Esophagus squamous epithelium (tissue), 5 donors: Measurements from ENCODE around the gene RAET1E. TPM values are rescaled to one million over a fixed set of nuclear protein-coding genes. Genes with fewer than 3 reads are reported as not detected.

ENCODE experiments used
- DNase-seq: peaks from one replicate; lab custom pipeline; 2025; lab: John Stamatoyannopoulos, UW
- H3K27ac ChIP-seq, 4 donors: fragments of 200-600 bp; sonication (generic); one replicate each; pipeline ENCODE4 v1.5.1; 2016 to 2019; ENCODE audit warnings: mild to moderate bottlenecking in 1 of 4
- H3K27me3 ChIP-seq, 4 donors: fragments of 200-600 bp; sonication (generic); 1 replicate in 3 of 4; 2 replicates in 1 of 4; pipeline versions ENCODE4 v1.5.1 to v1.6.0; 2017 to 2021; ENCODE audit warnings: antibody characterized with exemption in 1 of 4
- H3K36me3 ChIP-seq, 3 donors: fragments of 200-600 bp; sonication (generic); one replicate each; pipeline ENCODE4 v1.5.1; 2016 to 2019
- H3K4me1 ChIP-seq, 3 donors: fragments of 200-600 bp; sonication (generic); one replicate each; pipeline ENCODE4 v1.5.1; 2017 to 2019
- H3K4me3 ChIP-seq, 4 donors: fragments of 200-600 bp; sonication (generic); 1 replicate in 3 of 4; 2 replicates in 1 of 4; pipeline ENCODE4 v1.5.1; 2016 to 2019; ENCODE audit warnings: mild to moderate bottlenecking in 2 of 4, moderate library complexity in 1 of 4
- H3K9me3 ChIP-seq, 3 donors: fragments of 200-600 bp; sonication (generic); one replicate each; pipeline ENCODE4 v1.5.1; 2016 to 2019
- POLR2A ChIP-seq, 4 donors: fragments of 450-650 bp; IDR thresholded peaks; one replicate each; pipeline ENCODE4 v1.6.1; 2017; ENCODE audit warnings: antibody characterized with exemption in 4 of 4, mild to moderate bottlenecking in 4 of 4, moderate library complexity in 3 of 4
- WGBS, 2 donors: methylation state at CpG; one replicate each; pipeline ENCODE4 v1.1.5; 2018; 5-methylcytosine and 5-hydroxymethylcytosine counted together
- intact Hi-C: fragments of 100-400 bp; cut with DNase I; formaldehyde crosslinking; loops from one replicate; pipeline ENCODE4 v1.15.0; 2022
- total RNA-seq, 4 donors: library from RNA; depleted of rRNA; stranded (reverse); fragments of >200 nt; gene quantifications; one replicate each; pipeline ENCODE4 v1.1.0, GENCODE V29; 2016
- TF ChIP-seq, protein P1 (sequence below), 6 experiments: fragments of 450-650 bp in 4 of 6; fragments of 200-600 bp in 2 of 6; sonication (generic) in 2 of 6; IDR thresholded peaks; one replicate each; pipeline ENCODE4 v1.5.1; 2016 to 2019; ENCODE audit warnings: antibody characterized with exemption in 6 of 6, mild to moderate bottlenecking in 4 of 6, moderate library complexity in 4 of 6
- donor health status: DM: yes; HTN: yes; CAD: no.

RAET1E gene
- total RNA-seq, 4 donors from 2014 or later = 50.1 to 90.1 (median 67.9) TPM

DNA sequence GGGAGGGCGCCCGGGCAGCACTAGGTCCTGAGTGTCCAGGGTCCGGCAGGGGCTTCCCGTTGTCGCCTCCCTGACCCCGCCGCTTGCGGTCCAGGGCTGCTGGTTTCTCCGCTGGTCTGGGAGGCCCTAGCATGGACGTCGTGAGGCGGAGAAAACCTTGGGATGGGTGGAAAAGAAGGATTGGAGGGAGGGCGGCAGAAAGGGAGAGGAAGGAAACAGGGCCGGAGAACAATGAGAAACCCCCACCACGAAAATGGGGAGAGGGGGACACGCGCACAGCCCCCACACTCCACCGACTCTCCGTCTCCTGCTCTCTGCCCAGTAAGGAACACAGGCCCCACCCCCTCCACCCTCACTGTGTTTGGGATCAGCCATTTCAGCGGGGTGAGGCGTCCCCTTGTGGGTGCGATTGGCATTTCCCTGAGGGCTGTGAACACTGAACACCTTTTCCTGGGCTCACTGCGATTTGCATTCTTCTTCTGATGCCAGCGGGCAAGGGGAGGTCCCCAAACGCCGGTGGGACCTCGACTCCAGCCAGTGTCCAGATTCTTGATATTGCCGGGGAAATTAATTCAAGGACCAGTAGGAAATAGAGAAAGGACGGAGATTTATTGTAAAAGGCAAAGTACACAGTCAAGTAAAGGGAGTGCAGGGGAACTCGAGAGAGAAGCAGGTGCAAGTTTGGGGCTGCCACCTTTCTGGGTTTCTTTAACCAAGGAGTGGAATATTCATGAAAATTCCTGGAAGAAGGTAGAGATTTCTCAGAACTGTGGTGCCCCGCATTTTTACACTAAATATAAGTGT, 28.3 kb upstream of the RAET1E start:
- peak; percentile 24 for DNase-seq
- WGBS, 2 donors = 3 to 5% methylated on average over 14 to 15 of the region's 31 CpGs
- Histone ChIP-seq H3K9me3 (no peaks in the 10 kb centered on the region), H3K4me1 (peaks cover 16 to 46% (median 24%) of the 10 kb centered on the region in 3 donors), H3K36me3 (no peaks in the 10 kb centered on the region), H3K27me3 (peaks cover 0 to 52% (median 4%) of the 10 kb centered on the region in 4 donors), H3K27ac (peak overlapping the region; percentile 42 to 85 (median 79)), H3K4me3 (peak overlapping the region; percentile 48 to 65 (median 57))
- intact Hi-C loops = no loop called here
- TF ChIP-seq, protein P1, sequence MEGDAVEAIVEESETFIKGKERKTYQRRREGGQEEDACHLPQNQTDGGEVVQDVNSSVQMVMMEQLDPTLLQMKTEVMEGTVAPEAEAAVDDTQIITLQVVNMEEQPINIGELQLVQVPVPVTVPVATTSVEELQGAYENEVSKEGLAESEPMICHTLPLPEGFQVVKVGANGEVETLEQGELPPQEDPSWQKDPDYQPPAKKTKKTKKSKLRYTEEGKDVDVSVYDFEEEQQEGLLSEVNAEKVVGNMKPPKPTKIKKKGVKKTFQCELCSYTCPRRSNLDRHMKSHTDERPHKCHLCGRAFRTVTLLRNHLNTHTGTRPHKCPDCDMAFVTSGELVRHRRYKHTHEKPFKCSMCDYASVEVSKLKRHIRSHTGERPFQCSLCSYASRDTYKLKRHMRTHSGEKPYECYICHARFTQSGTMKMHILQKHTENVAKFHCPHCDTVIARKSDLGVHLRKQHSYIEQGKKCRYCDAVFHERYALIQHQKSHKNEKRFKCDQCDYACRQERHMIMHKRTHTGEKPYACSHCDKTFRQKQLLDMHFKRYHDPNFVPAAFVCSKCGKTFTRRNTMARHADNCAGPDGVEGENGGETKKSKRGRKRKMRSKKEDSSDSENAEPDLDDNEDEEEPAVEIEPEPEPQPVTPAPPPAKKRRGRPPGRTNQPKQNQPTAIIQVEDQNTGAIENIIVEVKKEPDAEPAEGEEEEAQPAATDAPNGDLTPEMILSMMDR (IDR thresholded peaks at IDR 0.05) = peak; percentile 83 to 99 (median 96)
- peak in 1 of 4 donors; percentile 17 for TF ChIP-seq POLR2A (IDR thresholded peaks at IDR 0.05)

DNA sequence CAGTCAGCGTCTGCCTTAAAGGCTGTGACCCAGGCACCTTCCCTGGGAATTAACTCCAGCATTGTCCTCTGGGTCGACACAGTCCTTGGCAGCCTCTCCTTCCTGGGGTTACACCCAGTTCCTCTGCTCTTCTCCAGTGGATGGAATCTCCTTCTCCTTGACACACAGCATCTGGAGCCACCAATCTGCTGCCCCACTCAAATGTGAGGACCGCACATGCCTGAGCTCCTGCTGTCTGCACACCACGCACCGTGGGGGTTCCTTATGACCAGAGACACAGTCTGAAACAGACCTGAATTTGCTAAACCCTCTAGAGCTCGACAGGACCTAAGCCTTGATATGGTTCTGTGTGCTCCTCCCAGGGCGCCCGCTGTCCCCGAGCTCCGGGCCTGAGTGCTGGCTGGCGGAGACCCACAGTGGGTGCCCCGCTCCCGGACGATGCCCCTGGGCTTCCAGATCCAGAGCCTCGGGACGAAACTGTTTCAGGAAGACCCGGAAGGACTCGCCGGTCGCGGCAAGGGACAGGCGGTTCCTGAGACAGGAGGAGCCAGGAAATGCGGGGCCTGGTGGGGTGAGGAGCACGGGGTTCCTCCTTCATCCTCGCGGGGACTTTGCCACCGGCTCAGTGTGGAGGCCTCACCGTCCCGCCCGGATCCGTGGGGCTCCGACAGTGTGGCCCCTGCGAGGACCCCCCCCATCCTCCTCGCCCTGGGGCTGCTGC, 27.5 kb upstream of the RAET1E start:
- intact Hi-C loops = no loop called here
- H3K27me3 ChIP-seq = peaks cover 0 to 44% (median 4%) of the 10 kb centered on the region in 4 donors
- TF ChIP-seq POLR2A (IDR thresholded peaks at IDR 0.05) = no peak
- TF ChIP-seq, protein P1 (IDR thresholded peaks at IDR 0.05) = no peak
- WGBS, 2 donors = 35 to 38% methylated on average over 2 to 5 of the region's 34 CpGs
- peak overlapping the region; percentile 48 to 65 (median 57) for H3K4me3 ChIP-seq
- no peaks in the 10 kb centered on the region for H3K9me3 ChIP-seq
- no peak for DNase-seq
- peak overlapping the region; percentile 42 to 85 (median 79) for H3K27ac ChIP-seq
- no peaks in the 10 kb centered on the region for H3K36me3 ChIP-seq
- H3K4me1 ChIP-seq = peaks cover 16 to 46% (median 24%) of the 10 kb centered on the region in 3 donors

DNA sequence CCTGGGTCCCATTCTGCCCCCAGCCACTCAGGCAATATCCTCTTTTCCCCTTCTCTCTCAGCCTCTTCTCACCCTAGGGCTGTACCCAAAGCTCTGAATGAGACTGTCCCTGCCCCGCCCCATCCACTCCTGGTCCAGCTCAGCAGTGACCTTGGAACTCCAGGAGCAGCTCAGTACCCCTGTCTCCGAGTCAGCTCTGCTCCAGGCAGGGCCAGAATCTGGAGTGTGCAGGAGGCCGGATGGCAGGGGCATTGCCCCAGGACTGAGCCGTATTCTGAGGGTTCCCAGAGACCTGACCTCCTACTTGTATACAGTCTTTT, 27.0 kb upstream of the RAET1E start:
- no peak overlapping the region for H3K4me3 ChIP-seq
- peaks cover 0 to 39% (median 4%) of the 10 kb centered on the region in 4 donors for H3K27me3 ChIP-seq
- intact Hi-C loops = loop anchor here (5.0 kb wide), 1 partner anchor 88 kb away; no protein-coding TSS in a partner anchor
- H3K9me3 ChIP-seq = no peaks in the 10 kb centered on the region
- WGBS, 2 donors = 80 to 96% methylated on average over 1 to 4 of the region's 4 CpGs
- TF ChIP-seq POLR2A (IDR thresholded peaks at IDR 0.05) = no peak
- TF ChIP-seq, protein P1 (IDR thresholded peaks at IDR 0.05) = no peak
- no peaks in the 10 kb centered on the region for H3K36me3 ChIP-seq
- peak overlapping the region in 3 of 4 donors; percentile 77 to 85 (median 81) for H3K27ac ChIP-seq
- peaks cover 16 to 46% (median 24%) of the 10 kb centered on the region in 3 donors for H3K4me1 ChIP-seq
- DNase-seq = no peak

DNA sequence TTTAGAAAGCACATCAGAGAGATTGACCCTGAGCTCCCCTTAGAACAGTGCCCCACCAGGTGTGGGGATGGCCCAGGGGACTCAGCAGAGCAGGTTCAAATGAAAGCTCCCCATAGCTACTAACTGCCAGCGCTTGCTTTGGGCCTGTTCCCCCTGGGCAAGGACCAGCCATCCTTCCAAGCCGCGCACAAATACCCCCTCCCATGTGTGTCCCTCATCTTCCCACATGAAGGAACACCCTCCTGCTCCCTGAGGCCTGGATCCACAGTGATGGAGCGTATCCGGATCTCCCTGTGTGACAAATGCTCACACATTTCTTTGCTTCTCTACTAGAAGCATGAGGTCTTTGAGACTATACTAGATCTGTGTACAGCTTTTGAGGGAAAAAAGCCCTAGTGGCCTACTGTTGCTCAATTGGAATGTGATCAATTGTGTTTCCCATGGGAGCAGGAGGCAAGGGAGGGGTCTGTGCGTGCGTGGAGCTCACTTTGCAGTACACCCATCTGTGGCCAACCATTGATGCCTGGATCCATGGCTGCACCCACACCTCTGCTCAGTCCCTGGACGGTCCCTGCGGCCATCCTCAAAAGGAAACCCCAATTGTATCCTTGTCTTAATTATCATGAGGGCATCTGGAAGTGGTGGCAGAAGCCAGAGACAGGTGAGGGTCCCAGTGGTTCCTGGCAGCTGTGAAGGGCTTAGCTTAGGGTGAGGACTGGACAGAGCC, 26.5 kb upstream of the RAET1E start:
- Histone ChIP-seq H3K27me3 (peaks cover 0 to 34% (median 2%) of the 10 kb centered on the region in 4 donors), H3K9me3 (no peaks in the 10 kb centered on the region), H3K4me3 (no peak overlapping the region), H3K36me3 (peaks cover 0 to 1% (median 0%) of the 10 kb centered on the region in 3 donors), H3K27ac (peak overlapping the region in 2 of 4 donors; percentile 77 to 85), H3K4me1 (peaks cover 16 to 46% (median 24%) of the 10 kb centered on the region in 3 donors)
- TF ChIP-seq, protein P1 (IDR thresholded peaks at IDR 0.05) = no peak
- no peak for TF ChIP-seq POLR2A (IDR thresholded peaks at IDR 0.05)
- intact Hi-C loops = loop anchor here (5.0 kb wide), 1 partner anchor 87 kb away; no protein-coding TSS in a partner anchor
- no peak for DNase-seq
- WGBS, 2 donors = 93 to 100% methylated on average over 4 to 7 of the region's 9 CpGs
